Hepatocyte (in vitro differentiated cells): ENCODE measurements around the gene ARSG. TPM values are rescaled to one million over a fixed set of nuclear protein-coding genes. Genes with fewer than 3 reads are reported as not detected.

Experiments
- DNase-seq: peaks from one replicate; pipeline ENCODE4 v3.0.0-alpha.2; 2016; ENCODE audit warnings: low spot score
- H2AFZ ChIP-seq: fragments of 200-600 bp; sonication (generic); 2 replicates; pipeline ENCODE4 v1.6.0; 2016; ENCODE audit warnings: antibody characterized with exemption, mild to moderate bottlenecking
- H3K27ac ChIP-seq: fragments of 200-600 bp; sonication (generic); 2 replicates; pipeline ENCODE4 v1.5.1; 2016; ENCODE audit warnings: mild to moderate bottlenecking
- H3K27me3 ChIP-seq: fragments of 200-600 bp; sonication (generic); 2 replicates; pipeline ENCODE4 v1.6.1; 2016
- H3K36me3 ChIP-seq: fragments of 200-600 bp; sonication (generic); replicated peaks from 2 replicates; pipeline ENCODE4 v1.5.1; 2016; ENCODE audit warnings: low read depth; ENCODE audit not compliant: insufficient read depth
- H3K4me1 ChIP-seq: fragments of 200-600 bp; sonication (generic); 2 replicates; pipeline ENCODE4 v1.5.1; 2016; ENCODE audit warnings: mild to moderate bottlenecking, moderate library complexity; ENCODE audit not compliant: insufficient read depth
- H3K4me2 ChIP-seq: fragments of 200-600 bp; sonication (generic); 2 replicates; pipeline ENCODE4 v1.6.0; 2016
- H3K4me3 ChIP-seq: fragments of 200-600 bp; sonication (generic); 2 replicates; pipeline ENCODE4 v1.5.1; 2016; ENCODE audit warnings: mild to moderate bottlenecking
- H3K79me2 ChIP-seq: fragments of 200-600 bp; sonication (generic); 2 replicates; pipeline ENCODE4 v1.6.0; 2017; ENCODE audit warnings: mild to moderate bottlenecking
- H3K9me2 ChIP-seq: fragments of 200-600 bp; sonication (generic); replicated peaks from 2 replicates; pipeline ENCODE4 v1.6.0; 2017; ENCODE audit warnings: mild to moderate bottlenecking; ENCODE audit not compliant: insufficient read depth
- H3K9me3 ChIP-seq: fragments of 200-600 bp; sonication (generic); 2 replicates; pipeline ENCODE4 v1.5.1; 2016; ENCODE audit warnings: low read depth, mild to moderate bottlenecking
- H4K20me1 ChIP-seq: fragments of 200-600 bp; sonication (generic); 2 replicates; pipeline ENCODE4 v1.6.0; 2016; ENCODE audit warnings: mild to moderate bottlenecking; ENCODE audit not compliant: insufficient read depth, poor library complexity, severe bottlenecking
- EZH2 ChIP-seq: fragments of 200-600 bp; sonication (generic); IDR thresholded peaks from 2 replicates; pipeline ENCODE4 v1.6.1; 2016; ENCODE audit warnings: antibody characterized with exemption, mild to moderate bottlenecking, borderline replicate concordance
- EZH2phosphoT487 ChIP-seq: fragments of 200-600 bp; sonication (generic); IDR thresholded peaks from one replicate; pipeline ENCODE4 v1.6.1; 2018; ENCODE audit warnings: antibody characterized with exemption, mild to moderate bottlenecking, low read depth, moderate library complexity; ENCODE audit not compliant: unreplicated experiment, severe bottlenecking
- WGBS: methylation state at CpG from one replicate; pipeline ENCODE4 v1.1.6; 2016; ENCODE audit warnings: low lambda C conversion rate; ENCODE audit errors: missing lambda C conversion rate; 5-methylcytosine and 5-hydroxymethylcytosine counted together
- polyA plus RNA-seq: library from polyadenylated mRNA; unstranded; fragments of >200 nt; fragmentation: Nextera tagmentation; extraction: Ambion mirVana; gene quantifications from 2 replicates; pipeline ENCODE4 v1.2.1, GENCODE V29; 2016
- total RNA-seq: library from RNA; depleted of rRNA; stranded (reverse); fragments of >200 nt; gene quantifications from 2 replicates; pipeline ENCODE4 v1.2.3, GENCODE V29; 2014
- TF ChIP-seq, protein P1 (sequence below): fragments of 200-600 bp; sonication (generic); IDR thresholded peaks from 2 replicates; pipeline ENCODE4 v1.5.1; 2016; ENCODE audit warnings: antibody characterized with exemption, mild to moderate bottlenecking; ENCODE audit not compliant: poor library complexity

The ARSG gene
- total and polyA plus RNA-seq, 2 experiments from 2014 or later, result 1.3 to 1.4 TPM

DNA sequence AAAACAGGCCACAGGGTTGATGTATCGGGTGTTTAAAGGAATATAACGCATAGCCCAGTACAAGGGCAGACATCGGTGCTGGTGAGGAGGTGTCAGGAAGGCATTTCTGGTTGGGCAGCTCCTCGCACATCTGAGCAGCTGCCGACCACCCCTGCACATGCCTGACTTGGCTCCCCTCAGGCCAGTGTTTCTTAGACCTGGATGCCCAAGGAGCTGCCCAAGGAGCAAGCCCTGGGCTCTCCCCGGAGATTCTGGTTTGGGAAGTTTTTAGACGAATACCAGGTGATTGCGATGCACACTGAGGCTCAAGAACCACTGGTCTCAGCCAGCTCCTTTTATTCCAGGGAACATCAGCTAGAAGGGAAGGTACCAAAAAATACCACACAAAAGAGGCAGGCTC is 154.4 kb downstream of the ARSG start:
- no peaks in the 10 kb centered on the region for H3K36me3 ChIP-seq
- H3K79me2 ChIP-seq, result no peaks in the 10 kb centered on the region
- H3K27me3 ChIP-seq, result no peaks in the 10 kb centered on the region
- H3K9me2 ChIP-seq, result no peaks in the 10 kb centered on the region
- H3K4me1 ChIP-seq, result peaks cover 13% of the 10 kb centered on the region
- no peak overlapping the region for H3K27ac ChIP-seq
- H2AFZ ChIP-seq, result no peak overlapping the region
- no peaks in the 10 kb centered on the region for H3K9me3 ChIP-seq
- TF ChIP-seq EZH2 (no peak), EZH2phosphoT487 (no peak)
- TF ChIP-seq, protein P1, sequence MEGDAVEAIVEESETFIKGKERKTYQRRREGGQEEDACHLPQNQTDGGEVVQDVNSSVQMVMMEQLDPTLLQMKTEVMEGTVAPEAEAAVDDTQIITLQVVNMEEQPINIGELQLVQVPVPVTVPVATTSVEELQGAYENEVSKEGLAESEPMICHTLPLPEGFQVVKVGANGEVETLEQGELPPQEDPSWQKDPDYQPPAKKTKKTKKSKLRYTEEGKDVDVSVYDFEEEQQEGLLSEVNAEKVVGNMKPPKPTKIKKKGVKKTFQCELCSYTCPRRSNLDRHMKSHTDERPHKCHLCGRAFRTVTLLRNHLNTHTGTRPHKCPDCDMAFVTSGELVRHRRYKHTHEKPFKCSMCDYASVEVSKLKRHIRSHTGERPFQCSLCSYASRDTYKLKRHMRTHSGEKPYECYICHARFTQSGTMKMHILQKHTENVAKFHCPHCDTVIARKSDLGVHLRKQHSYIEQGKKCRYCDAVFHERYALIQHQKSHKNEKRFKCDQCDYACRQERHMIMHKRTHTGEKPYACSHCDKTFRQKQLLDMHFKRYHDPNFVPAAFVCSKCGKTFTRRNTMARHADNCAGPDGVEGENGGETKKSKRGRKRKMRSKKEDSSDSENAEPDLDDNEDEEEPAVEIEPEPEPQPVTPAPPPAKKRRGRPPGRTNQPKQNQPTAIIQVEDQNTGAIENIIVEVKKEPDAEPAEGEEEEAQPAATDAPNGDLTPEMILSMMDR, result no peak
- no peak overlapping the region for H3K4me2 ChIP-seq
- 72% methylated on average over 8 of the region's 8 CpGs for WGBS
- no peaks in the 10 kb centered on the region for H4K20me1 ChIP-seq
- no peak overlapping the region for H3K4me3 ChIP-seq
- DNase-seq, result no peak

DNA sequence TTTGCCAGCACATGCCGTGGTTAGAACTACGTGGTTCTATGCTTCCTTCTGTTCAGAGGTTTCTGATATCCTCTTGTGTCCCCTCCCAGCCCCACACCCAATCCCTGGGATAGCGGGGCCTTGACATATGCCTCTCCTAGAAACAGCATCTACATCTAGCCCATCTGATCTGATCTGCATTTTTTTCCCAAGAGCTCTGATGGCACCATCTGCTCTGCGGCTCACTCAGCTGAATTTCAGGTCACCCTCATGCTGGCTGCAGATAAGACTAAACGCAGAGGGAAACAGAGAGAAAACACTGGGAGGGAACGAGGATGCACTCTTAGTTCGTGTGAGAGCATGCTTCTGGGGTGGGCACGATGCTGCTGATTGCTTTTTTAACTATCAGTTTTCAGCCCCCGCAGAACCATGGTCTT is 155.3 kb downstream of the ARSG start:
- DNase-seq, result no peak
- Histone ChIP-seq H2AFZ (no peak overlapping the region), H3K36me3 (no peaks in the 10 kb centered on the region), H3K27me3 (no peaks in the 10 kb centered on the region), H3K4me1 (peaks cover 4% of the 10 kb centered on the region), H3K4me3 (no peak overlapping the region), H3K9me2 (no peaks in the 10 kb centered on the region), H3K79me2 (no peaks in the 10 kb centered on the region), H3K4me2 (no peak overlapping the region), H3K27ac (no peak overlapping the region), H4K20me1 (no peaks in the 10 kb centered on the region), H3K9me3 (no peaks in the 10 kb centered on the region)
- 90% methylated on average over 9 of the region's 9 CpGs for WGBS
- TF ChIP-seq EZH2phosphoT487 (no peak), EZH2 (no peak)
- TF ChIP-seq, protein P1, result no peak

DNA sequence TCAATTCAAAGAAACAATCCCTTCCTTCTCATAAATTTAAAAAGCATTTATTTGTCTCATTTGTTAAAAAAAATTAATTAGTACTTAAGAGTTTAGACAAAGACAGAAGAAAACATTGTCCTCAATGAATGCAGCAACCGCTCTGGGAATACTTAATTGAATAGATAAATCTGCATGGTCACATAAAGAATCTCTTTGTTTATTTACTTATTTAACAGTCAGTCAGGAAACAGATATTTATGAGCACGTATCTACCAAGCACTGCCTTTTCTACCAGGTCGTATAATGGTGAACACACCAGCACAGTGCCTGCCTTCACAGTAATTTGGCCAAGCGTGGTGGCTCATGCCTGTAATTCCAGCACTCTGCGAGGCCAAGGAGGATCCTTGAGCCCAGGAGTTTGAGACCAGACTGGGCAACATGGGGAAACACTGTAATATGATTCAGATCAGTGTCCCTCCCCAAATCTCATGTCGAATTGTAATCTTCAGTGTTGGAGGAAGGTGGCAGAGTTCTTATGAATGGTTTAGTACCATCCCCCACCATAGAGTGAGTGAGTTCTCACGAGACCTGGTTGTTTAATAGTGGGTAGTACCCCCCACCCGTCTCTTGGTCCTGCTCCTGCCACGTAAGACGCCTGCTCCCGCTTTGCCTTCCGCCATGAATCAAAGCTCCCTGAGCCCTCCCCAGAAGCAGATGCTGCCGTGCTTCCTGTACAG is 157.9 kb downstream of the ARSG start:
- no peak overlapping the region for H3K4me3 ChIP-seq
- no peak for DNase-seq
- H3K9me2 ChIP-seq, result no peaks in the 10 kb centered on the region
- H2AFZ ChIP-seq, result no peak overlapping the region
- no peaks in the 10 kb centered on the region for H3K9me3 ChIP-seq
- no peaks in the 10 kb centered on the region for H3K4me1 ChIP-seq
- H3K4me2 ChIP-seq, result no peak overlapping the region
- H3K79me2 ChIP-seq, result peaks cover 17% of the 10 kb centered on the region
- H4K20me1 ChIP-seq, result no peaks in the 10 kb centered on the region
- 95% methylated on average over 13 of the region's 13 CpGs for WGBS
- H3K27me3 ChIP-seq, result no peaks in the 10 kb centered on the region
- H3K36me3 ChIP-seq, result no peaks in the 10 kb centered on the region
- TF ChIP-seq, protein P1, result no peak
- TF ChIP-seq EZH2phosphoT487 (no peak), EZH2 (no peak)
- H3K27ac ChIP-seq, result no peak overlapping the region

DNA sequence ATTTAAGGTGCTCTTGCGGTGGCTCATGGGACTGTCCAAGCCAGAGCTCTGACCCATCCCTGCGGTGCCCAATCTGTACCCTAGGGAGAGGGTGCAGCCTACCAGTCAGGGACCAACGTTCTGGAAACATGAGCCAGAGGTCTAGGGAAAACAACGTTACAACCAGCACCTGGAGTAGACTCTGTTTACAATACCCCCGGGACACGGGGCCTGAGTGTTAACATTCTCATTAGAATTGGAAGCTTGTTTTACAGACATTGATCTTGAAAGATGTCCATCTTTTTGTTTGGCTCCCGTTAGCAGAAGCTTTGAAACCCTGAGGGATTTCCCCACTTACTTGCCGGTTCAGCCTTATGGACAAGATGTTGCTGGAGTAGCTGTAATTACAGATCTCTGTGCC is 159.1 kb downstream of the ARSG start:
- no peak overlapping the region for H3K4me3 ChIP-seq
- no peaks in the 10 kb centered on the region for H3K9me3 ChIP-seq
- H3K9me2 ChIP-seq, result no peaks in the 10 kb centered on the region
- H3K27ac ChIP-seq, result no peak overlapping the region
- DNase-seq, result no peak
- 76% methylated on average over 8 of the region's 8 CpGs for WGBS
- no peaks in the 10 kb centered on the region for H4K20me1 ChIP-seq
- no peak overlapping the region for H3K4me2 ChIP-seq
- H2AFZ ChIP-seq, result no peak overlapping the region
- peaks cover 29% of the 10 kb centered on the region for H3K79me2 ChIP-seq
- H3K36me3 ChIP-seq, result no peaks in the 10 kb centered on the region
- TF ChIP-seq, protein P1, result no peak
- no peak for TF ChIP-seq EZH2
- TF ChIP-seq EZH2phosphoT487, result no peak
- no peaks in the 10 kb centered on the region for H3K4me1 ChIP-seq
- H3K27me3 ChIP-seq, result no peaks in the 10 kb centered on the region
